HFF-Myc (cell line): ENCODE results near the gene NCKAP1.
A peak's percentile ranks its signal among the peaks of the same experiment; 100 is the strongest.

Experiments
- DNase-seq: peaks from one replicate; pipeline ENCODE4 v3.0.0-alpha.2; 2011; ENCODE audit warnings: low read depth; ENCODE audit errors: extremely low read depth
- H3K4me3 ChIP-seq: replicated peaks from 2 replicates; pipeline ENCODE4 v1.5.1; 2011; ENCODE audit warnings: low read depth, mild to moderate bottlenecking, control low read depth, low read length
- TF ChIP-seq, protein P1 (sequence below): IDR thresholded peaks from 2 replicates; pipeline ENCODE4 v1.5.1; 2012; ENCODE audit warnings: mild to moderate bottlenecking, low read depth, low read length, control low read depth; ENCODE audit errors: missing control alignments

Gene NCKAP1

DNA sequence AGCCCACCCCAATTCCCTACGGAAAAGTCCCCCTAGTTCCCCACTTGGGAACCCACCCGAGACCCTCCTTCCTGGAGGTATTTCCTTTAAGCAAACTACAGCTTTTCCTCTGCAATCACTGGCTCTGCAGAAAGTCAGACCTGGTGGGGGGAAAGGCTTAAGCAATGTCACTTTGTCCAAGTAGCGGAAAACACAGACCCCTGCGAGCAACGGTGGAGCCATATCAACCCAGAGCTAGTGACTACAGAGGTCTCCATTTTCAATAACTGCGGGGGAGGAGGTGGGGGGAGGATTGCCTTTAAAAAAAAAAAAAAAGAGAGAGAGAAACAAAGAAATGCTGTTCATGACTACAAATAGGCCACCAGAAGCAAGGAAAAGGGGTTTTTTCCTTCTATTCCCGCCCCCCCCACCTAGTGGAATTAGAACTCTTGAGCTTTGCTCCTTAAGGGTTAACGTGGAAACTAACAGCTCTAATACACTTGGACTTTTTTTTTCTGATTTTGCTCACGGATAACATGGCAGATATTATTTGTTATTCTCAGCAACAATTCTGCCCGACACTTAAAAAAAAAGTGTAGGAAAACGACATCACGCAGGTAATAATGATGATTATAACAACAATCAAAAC, 170.7 kb downstream of the NCKAP1 start:
- H3K4me3 ChIP-seq: peak overlapping the region; percentile 35
- DNase-seq: no peak

DNA sequence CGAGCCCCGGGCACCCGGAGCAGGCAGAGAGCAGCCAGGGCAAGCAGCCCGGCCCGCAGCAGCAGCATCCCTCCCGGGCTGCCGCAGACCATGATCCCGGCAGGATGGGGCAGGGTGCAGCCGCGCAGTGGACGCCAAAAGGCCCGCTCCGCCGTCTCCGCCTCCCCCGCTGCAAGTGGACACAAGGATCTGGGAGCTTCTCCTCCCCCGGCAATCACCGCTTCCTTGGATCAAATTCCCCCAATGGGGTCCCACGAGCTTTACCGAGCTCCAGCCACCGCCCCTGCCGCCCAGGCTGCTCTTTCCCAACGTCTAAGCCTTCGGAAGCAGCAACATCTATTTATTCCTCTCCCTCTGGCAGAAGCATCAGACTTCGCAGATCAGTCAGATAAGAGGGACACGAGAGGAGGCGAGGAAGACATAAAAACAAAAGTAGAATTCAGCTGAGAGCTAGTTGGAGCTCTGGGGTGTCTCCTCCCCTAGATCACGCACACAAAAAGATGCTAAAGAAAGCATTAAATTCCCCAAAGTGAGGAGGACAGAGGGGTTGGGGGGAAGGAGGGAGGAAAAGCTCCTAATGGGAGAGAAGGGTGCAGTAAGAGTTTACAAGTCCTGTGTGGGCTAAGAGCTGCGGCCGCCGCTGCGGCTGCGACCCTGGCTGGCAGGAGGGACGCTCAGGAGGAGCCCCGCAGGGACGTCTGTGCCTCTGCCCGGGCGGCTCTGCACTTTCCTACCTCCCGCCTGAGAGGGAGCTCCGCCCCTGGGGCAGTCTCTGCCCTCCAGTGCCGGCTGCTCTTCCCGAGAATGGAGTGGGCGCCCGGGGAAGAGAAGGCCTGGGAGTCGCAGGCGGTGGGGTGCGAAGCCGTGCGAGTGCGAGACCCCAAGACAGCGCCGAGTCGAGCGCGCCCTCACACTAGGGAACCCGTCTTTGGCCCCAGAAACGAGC, 171.5 kb downstream of the NCKAP1 start, which contains the start of gene FRZB:
Gene FRZB (minus strand): TSS at position 177 of the 946 bp plus-strand sequence. CDS start 85 bp downstream, at position 92.
- DNase-seq: no peak
- TF ChIP-seq, protein P1, sequence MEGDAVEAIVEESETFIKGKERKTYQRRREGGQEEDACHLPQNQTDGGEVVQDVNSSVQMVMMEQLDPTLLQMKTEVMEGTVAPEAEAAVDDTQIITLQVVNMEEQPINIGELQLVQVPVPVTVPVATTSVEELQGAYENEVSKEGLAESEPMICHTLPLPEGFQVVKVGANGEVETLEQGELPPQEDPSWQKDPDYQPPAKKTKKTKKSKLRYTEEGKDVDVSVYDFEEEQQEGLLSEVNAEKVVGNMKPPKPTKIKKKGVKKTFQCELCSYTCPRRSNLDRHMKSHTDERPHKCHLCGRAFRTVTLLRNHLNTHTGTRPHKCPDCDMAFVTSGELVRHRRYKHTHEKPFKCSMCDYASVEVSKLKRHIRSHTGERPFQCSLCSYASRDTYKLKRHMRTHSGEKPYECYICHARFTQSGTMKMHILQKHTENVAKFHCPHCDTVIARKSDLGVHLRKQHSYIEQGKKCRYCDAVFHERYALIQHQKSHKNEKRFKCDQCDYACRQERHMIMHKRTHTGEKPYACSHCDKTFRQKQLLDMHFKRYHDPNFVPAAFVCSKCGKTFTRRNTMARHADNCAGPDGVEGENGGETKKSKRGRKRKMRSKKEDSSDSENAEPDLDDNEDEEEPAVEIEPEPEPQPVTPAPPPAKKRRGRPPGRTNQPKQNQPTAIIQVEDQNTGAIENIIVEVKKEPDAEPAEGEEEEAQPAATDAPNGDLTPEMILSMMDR: no peak
- H3K4me3 ChIP-seq: peak within 1 kb of the TSS; percentile 35

More for the DNA sequence above, 170.7 kb downstream of the NCKAP1 start:
- TF ChIP-seq, protein P1: no peak

DNA sequence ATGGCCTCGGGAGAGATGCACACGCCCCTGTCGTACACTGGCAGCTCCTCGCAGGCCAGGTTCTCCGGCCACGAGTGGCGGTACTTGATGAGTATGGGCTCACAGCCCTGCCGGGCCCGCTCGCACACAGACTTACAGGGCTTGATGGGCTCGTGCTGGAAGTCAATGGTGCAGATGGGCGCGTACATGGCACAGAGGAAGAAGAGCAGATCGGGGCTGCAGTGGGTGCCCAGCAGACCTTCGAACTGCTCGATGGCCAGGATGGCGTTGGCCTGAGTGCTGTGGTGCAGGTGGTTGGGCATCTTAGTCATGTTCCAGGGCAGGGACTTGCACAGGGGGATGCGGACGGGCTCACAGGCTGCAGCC, 172.2 kb downstream of the NCKAP1 start:
- no peak for DNase-seq
- TF ChIP-seq, protein P1: no peak
- peak overlapping the region; percentile 35 for H3K4me3 ChIP-seq

DNA sequence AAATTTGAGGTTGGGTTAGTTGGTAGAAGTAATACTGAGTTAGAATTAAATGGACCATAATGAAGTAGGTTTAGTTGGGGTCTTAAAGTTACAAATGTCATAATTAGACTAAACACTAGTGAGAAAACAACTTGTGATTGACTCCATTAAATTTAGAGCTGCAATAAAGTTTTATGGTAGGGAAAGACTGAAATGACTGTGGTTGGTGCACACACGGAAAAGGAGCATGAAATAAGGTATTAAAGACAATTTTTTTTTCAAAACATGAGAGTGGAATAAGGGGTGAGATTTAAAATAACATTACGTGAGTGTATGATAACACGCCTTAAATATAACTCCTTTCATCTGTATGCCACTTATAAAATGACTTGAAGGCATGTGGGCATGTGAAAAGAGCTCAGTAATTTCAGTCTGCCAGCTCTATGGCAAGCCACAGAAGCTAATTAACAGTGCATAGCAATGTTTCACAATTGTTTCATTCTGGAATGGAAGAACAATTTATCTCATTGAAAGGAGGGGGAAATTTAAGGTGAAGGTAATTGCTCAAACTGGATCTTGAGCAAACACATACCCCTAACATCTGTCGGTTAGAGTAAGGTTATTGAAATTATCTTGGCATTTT, 173.2 kb downstream of the NCKAP1 start:
- H3K4me3 ChIP-seq: no peak overlapping the region
- TF ChIP-seq, protein P1: no peak
- DNase-seq: no peak

GRCh38 chr2:182863642-182864041, 174.6 kb downstream of the NCKAP1 start:
- no peak for DNase-seq
- TF ChIP-seq, protein P1: no peak
- H3K4me3 ChIP-seq: no peak overlapping the region

GRCh38 chr2:182862091-182862490, 176.2 kb downstream of the NCKAP1 start:
- no peak for DNase-seq
- TF ChIP-seq, protein P1: no peak
- H3K4me3 ChIP-seq: no peak overlapping the region
